ENCODE results near the gene LRP10.
"Not testable (repeated sequence)": the region's sequence is repeated elsewhere in the genome, so short reads cannot be mapped to it uniquely, and the experiment has no call there.

The LRP10 gene

DNA sequence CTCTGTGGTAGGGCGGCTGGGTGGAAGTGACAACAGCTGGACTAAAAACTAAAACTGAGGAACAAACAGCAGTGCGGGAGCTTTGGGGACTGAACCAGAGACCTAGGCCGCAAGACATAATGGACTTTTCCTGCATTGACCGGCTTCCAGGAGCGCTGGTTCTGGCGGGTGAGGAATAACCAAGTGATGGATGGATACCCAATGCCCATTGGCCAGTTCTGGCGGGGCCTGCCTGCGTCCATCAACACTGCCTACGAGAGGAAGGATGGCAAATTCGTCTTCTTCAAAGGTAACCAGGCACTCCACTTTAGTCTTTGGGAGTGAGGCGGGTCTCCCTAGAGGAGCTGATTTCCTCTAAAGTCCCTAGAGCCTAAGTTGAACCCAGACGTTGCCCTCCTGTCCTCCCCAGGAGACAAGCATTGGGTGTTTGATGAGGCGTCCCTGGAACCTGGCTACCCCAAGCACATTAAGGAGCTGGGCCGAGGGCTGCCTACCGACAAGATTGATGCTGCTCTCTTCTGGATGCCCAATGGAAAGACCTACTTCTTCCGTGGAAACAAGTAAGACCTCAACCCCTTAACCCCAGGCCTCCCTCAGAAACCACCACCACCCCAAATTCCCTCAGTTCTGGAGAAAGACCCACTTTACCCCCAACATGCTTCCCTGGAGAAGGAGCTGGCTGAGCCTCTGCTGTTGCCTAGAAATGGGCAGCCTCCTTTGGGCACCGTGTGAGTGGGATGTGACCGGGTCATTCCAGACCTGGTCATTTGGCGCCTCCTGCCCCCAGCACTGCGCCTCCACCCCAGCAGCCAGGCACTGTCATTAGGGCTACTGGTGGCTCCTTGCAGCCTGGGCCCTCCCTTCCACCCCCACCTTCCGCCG lies 27.1 kb upstream of the LRP10 start:
- no peak for DNase-seq

DNA sequence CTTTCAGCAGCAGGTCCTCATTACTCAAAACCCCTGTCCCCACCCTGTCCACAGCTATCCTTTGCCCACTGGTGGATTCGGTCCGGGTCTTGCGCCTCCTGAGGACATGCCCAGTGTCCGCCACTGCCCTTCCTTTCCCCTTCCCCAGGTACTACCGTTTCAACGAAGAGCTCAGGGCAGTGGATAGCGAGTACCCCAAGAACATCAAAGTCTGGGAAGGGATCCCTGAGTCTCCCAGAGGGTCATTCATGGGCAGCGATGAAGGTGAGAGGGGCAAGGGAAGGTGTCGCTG lies 26.5 kb upstream of the LRP10 start:
- no peak for DNase-seq

- DNase-seq: no peak
These were observed 25.5 kb upstream of the LRP10 start for GRCh38 chr14:22845821-22846625.

- DNase-seq: no peak
These were observed 24.7 kb upstream of the LRP10 start for GRCh38 chr14:22846811-22847307.

DNA sequence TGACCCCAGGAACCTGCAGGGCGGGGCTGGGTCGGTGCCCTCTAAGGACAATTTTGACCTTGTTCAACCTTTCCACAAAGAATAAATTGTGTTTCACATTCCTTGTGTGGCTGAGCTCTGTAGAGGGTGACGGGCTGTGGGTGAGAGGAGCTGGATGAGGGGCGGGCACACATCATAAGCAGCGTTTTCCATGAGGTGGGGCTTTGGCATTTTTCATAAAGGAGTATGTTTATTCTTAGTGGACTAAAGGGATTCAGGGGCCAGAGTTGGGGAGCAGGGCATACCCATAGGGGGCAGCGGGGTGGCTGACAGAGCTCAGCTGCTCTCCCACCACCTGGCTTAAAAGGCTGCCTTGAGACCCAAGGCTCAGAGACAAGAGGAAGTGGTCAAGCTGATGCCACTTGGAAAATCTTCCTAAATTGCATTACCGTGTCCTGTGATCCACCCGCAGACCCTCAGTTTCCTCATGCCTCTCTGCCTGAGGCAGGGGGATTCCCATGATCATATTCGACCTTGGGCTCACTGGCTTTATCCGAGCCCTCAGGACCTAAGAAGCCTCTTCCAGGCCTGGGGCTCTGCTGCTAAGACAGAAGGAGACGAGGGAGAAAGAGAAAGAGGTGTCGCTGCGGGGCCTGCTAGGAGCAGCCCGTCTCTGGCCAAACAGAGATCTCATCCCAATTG lies 23.7 kb upstream of the LRP10 start:
- DNase-seq: no peak

DNA sequence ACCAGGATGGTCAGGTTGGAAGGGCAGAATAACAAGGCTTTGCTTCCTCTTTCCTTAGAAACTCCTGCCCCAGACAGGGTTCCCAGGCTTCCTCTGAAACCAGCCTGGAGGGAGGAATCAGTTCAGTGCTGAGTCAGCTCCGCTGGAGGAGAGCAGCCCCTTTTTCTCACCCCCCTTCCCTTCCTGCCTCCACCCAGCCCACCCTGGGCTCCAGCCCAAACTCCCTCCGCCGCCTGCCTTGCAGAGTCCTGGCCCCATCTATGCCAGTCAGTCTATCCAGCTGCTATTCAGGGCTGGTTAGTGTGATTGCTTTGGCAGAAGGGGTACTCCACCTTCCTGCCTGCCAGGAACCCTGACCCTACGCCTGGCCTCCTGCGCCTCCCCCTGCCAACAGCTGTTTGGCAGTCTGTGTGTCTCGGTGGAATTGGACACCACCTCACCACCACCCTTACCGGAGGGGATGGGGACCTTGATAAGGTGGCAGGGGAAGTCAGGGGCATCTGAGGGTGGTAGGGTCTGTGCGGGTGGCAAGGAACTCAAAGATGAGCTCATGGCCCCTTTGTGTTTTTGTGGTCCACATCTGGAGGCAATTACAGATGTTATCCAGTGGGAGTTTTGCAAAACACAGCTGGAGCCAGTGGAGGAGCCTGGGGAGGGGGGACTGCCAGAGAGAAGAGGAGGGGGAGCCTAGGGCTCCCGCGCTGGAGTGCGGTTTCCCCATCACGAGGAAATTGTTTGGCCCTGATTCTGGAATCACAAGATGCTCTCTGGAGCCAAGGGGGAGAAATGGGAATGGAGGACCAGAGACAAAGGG lies 23.0 kb upstream of the LRP10 start:
- no peak for DNase-seq

- no peak for DNase-seq
These were observed 22.2 kb upstream of the LRP10 start for GRCh38 chr14:22849212-22849819.

DNA sequence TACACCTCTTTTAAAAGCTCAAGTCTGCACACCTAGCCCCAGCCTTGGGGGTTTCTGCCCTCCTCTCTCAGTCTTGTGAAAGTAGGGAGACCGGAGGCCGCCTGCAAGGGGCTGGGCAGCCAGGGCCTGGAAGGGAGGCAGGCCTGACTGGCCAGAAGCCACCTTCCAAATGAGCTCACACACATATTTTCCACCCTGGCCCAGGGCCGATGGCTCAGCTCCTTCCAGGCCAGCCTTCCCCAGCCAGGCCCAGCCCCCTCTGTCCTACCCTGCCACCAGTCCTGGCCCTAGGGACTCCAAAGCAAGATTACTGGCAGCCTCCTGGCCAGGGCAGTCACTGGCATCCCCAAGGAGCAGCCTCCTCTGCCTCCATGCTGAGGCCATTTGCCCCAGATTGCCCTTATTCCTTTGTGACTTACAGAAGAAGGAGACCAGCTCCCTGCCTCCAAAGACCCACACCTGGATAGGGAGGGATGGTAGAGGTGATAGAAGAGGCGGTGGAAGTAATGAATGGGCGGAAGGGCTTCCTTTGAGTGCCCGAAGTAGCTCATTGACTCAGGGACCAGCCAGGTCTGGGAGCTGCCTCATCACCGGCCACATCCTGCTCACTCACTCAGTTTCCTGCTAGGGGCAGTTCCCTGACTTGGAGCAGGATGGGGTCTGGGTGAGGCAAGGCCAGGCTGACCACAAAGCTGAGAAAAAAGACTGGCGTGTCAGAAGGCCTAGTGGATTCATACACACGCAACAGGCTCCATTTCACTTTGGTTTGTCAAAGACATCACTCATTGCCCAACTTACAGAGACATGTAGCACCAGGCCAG lies 20.4 kb upstream of the LRP10 start:
- DNase-seq: no peak

GRCh38 chr14:22852178-22852577 lies 19.4 kb upstream of the LRP10 start:
- DNase-seq: not testable (repeated sequence)

- DNase-seq: no peak
These were observed 19.0 kb upstream of the LRP10 start for GRCh38 chr14:22852599-22852939.

DNA sequence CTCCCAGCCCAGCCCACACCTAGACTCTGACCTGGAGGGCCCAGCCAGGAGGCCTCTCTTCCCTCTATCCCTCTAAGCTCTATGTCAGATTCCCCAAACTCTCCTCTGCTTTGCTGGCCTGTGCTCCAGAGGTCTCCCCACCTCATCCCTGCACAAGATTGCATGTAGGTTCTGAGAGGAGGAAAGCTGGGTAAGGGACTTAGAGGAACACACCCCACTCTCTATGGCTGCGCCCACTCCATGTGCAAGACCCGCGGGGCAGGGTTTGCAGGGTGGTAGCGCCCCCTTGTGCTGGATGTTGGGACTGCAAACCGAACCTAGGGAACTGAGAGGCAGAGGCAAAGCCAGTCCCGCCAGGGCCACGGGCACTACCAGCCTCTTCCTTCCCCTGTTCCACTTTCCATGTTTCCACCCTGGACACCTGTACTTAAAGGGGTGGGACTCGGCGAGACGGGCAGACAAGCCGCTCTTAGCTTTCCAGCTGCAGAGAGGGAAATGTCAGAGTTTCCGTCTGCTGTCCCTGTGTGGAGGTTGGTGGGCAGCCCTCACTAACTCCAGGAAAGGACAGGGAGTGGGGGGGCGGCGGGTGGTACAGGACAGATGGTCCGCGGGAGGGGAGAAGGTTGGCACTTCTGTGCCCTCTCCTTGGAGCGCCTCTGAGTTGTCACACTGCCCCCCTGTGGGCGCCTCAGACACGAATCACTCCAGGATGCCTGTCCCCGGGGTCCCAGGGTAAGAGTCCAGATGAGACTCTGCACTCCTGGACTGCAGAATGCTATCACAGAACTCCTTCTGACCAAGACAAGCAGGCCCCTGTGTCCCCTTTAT lies 18.4 kb upstream of the LRP10 start:
- DNase-seq: peak; percentile 86

- DNase-seq: not testable (repeated sequence)
These were observed 17.2 kb upstream of the LRP10 start for GRCh38 chr14:22854296-22854695.

GRCh38 chr14:22854963-22855724 lies 16.4 kb upstream of the LRP10 start:
- DNase-seq: peak; percentile 92

GRCh38 chr14:22856428-22856827 lies 15.1 kb upstream of the LRP10 start:
- no peak for DNase-seq

- not testable (repeated sequence) for DNase-seq
These were observed 11.2 kb upstream of the LRP10 start for GRCh38 chr14:22860377-22860776.

- DNase-seq: no peak
These were observed 9.9 kb upstream of the LRP10 start for GRCh38 chr14:22861651-22862050.

GRCh38 chr14:22864979-22865378 lies 6.6 kb upstream of the LRP10 start:
- DNase-seq: no peak

GRCh38 chr14:22865424-22866405 lies 5.8 kb upstream of the LRP10 start:
- no peak for DNase-seq
